ENCODE measurements around the gene PODXL2.

The PODXL2 gene

GRCh38 chr3:127706785-127707351, 77.9 kb downstream of the PODXL2 start:
- TF ChIP-seq ZFX (IDR thresholded peaks at IDR 0.05): no peak
- TF ChIP-seq CTCF (conservative IDR thresholded peaks at IDR 0.05): no peak
- no peak overlapping the region for H3K27ac ChIP-seq

GRCh38 chr3:127707851-127708411, 78.9 kb downstream of the PODXL2 start:
- TF ChIP-seq ZFX (IDR thresholded peaks at IDR 0.05) (no peak), CTCF (conservative IDR thresholded peaks at IDR 0.05) (no peak)
- no peak overlapping the region for H3K27ac ChIP-seq

- H3K27ac ChIP-seq: no peak overlapping the region
- TF ChIP-seq ZFX (IDR thresholded peaks at IDR 0.05): no peak
- no peak for TF ChIP-seq CTCF (conservative IDR thresholded peaks at IDR 0.05)
These were observed 79.9 kb downstream of the PODXL2 start for GRCh38 chr3:127708837-127709236.

GRCh38 chr3:127709320-127710060, 80.5 kb downstream of the PODXL2 start:
- no peak overlapping the region for H3K27ac ChIP-seq
- TF ChIP-seq CTCF (conservative IDR thresholded peaks at IDR 0.05): no peak

GRCh38 chr3:127710155-127710941, 81.4 kb downstream of the PODXL2 start:
- no peak overlapping the region for H3K27ac ChIP-seq

GRCh38 chr3:127711021-127711695, 82.2 kb downstream of the PODXL2 start:
- no peak overlapping the region for H3K27ac ChIP-seq
- TF ChIP-seq ZFX (IDR thresholded peaks at IDR 0.05): no peak
- no peak for TF ChIP-seq CTCF (conservative IDR thresholded peaks at IDR 0.05)

More at GRCh38 chr3:127710155-127710941, 81.4 kb downstream of the PODXL2 start:
- TF ChIP-seq ZFX (IDR thresholded peaks at IDR 0.05): no peak

- TF ChIP-seq CTCF (conservative IDR thresholded peaks at IDR 0.05): no peak
- no peak for TF ChIP-seq ZFX (IDR thresholded peaks at IDR 0.05)
- H3K27ac ChIP-seq: no peak overlapping the region
These were observed 82.9 kb downstream of the PODXL2 start for GRCh38 chr3:127711896-127712295.

All from C4-2B (cell line).